ENCODE measurements around the gene ROR1.

ROR1 gene

DNA sequence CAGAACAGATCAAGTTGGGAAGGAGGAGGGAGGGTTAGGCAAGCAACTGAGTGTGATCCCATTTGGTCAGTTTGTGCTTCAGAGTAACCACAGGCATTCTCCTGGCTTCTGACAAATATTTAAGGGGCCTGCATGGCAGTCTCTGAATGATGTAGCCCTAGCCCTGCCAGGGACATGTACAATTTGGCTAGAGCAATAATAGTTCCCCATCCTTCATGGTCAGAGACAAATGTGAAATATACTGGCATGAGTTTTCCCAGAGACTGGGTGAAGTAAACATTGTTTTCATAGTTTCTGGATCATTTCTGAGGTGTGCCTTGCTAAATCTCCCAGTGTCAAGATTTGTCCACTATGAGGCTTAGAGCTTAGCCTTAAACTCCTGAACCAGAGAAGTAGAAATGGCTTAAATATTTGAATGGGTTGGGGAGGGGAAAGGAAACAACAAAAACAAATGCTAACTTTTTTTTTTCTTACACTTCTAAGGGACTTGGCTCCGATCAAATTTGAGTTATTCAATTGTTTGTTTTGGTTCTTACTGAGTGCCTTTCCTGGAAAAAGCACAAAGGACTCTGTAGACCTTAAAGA is 387.6 kb downstream of the ROR1 start:
- no peak for DNase-seq

DNA sequence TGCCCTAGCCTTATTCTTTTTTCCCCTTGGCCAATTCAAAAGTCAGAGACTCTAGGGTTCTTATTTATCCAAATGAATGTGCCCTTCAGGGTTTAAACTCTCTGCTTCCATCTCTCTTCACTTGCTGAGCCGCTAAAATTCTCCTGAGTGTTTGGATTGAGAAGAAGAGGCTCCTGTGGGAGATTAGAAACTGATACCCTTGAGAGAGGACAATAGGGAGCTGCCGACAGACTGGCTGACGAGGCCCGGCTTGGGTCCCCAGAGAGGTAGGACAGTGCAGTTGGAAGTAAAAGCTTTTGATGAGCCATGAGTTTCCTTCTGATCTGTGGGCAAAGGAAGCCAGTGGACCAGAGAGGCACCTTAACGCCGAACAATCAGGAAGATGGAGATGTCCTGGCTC is 388.3 kb downstream of the ROR1 start:
- DNase-seq = no peak

DNA sequence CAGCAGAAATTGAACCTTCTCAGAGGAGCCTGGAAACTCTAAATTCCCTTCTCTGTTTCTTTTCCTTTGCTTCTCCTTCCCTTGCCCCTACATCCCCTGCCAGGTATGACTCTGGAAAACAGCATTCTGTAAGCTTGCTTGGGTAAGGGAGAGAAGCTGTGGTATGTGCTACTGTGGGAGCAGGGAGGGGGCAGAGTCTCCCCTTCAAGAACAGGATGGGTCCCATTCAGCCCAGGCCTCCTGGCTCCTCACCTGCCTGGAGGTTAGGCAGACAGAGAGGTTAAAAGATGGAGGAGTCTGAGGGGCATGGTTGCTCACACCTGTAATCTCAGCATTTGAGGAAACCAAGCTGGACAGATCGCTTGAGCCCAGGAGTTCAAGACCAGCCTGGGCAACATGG is 389.0 kb downstream of the ROR1 start:
- DNase-seq = no peak

DNA sequence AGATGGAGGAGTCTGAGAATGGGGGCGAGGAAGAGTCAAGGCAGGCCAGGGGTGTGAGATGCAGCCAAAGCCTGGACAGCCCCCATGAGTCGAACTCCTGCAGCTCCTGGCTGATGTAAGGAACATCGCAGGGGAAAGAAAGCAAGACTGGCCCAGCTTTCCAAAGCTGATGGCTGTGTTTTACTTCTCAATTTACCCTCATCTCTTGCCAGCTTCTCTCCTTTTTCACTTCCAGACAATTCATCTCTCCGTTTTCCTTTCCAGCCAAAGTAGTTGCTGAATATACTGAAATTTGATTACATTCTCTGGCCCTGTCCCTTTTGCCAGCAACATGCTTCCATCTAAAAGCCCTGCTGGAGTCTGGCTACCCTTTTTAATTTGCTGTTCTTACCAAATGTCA is 389.6 kb downstream of the ROR1 start:
- no peak for DNase-seq

DNA sequence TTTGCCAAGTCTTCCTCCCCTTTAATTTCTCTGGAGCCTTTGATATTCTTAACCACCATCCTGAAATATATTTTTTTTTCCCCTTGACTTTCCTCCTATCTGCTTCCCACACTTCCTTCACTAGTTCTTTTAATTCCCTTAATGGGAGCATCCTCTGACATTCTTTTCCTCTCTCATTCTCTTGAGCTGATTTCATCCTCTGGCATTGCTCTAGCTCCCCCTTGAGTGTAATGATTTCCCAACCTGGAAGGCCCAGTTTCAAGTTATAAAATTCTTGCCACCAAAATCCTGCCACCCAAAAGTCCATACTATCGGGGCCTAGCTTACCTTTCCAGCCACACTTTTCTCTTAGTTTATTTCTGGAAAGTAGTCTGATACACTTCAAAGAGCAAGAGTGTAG is 390.2 kb downstream of the ROR1 start:
- no peak for DNase-seq

DNA sequence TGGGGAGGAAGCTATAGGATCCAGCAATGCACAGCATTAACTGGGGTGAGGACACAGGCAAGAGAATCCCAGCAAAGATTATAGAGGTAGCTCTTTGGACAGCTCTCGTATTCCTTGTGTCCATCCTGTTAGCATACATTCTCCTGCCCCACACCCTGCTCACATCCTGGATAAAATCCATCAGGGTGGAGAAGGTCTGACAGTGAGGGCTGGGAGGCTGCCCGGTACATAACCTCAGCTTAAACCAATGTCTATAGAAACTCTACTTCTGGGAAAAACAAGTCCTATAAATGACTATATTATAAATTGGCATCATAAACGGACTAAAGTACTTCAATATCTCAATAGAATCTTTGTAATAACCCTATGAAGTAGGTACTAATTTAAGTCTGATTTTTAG is 392.8 kb downstream of the ROR1 start:
- DNase-seq = no peak

DNA sequence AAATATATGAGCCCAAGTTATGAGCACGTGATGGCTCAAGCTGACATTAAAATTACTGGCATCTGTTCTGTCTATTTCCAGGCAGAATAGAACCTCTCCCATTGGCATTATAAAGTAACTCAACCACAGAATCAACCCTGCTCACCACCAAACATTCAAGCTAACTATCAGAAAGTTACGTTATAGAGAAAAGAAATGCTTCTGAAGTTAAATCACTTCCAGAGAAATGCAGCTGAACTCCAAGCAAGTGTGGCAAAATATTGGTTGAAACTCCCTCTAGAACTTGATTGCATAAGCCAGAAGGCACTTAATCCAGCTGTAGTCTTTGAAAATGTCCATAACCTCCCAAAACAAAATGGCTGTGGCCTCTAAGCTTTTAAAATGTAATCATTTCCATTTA is 393.4 kb downstream of the ROR1 start:
- no peak for DNase-seq

DNA sequence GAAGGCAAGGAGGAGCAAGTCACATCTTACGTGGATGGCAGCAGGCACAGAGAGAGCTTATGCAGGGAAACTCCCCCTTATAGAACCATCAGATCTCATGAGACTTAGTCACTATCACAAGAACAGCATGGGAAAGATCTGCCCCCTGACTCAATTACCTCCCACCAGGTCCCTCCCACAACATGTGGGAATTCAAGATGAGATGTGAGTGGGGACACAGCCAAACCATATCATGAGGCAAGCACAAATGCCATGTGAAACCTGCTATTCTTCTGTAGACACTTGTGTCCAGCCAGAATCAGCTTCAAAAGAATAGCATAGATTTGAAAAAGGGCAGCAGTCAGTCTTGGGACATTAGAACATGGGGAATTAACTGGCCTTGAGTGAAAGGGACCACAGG is 397.4 kb downstream of the ROR1 start:
- DNase-seq = no peak

DNA sequence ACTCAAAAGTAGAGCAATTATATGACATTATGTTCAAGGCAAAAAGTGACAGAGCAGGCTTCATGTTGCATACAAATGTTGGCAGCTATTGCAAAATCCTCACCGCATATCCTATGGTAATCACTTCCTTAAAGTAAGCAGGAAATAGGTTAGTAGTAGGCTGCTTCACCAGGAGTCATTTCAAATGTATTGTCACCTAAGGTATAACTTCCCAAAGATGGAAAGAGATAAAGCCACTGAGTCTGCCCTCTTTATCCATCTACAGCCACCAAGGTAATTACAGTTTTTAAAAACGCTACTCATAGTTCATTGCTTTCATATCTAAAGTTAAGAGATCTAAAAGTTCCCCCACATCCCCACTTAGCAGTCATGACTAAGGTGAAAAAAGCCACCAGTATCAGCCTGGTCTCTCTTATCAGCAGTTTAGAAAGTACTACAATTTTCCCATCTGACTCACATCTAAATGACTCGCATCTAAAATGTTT is 398.0 kb downstream of the ROR1 start:
- no peak for DNase-seq

DNA sequence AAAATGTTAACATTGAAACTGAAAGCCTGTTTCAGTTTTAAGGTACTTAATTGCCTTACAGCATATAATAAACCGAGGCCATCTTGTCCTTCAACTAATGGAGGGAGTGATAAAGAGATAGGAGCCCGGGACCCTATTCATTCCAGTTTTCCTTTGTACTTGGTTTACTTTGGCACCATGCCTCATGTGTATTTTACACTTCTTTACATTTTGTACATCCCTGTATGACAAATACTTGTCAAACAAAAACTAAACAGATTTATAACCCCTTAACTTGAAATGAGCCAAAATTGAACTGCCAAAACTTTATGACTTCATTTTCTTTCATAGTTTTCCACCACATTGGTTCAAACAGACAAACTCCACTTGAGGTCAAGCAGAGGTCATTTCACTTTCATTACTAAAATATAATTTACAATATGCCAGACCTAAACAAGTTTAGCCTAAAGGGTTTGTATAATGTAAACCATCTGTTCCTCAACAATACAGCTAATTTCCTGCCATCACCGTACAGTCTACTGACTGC is 398.7 kb downstream of the ROR1 start:
- no peak for DNase-seq

DNA sequence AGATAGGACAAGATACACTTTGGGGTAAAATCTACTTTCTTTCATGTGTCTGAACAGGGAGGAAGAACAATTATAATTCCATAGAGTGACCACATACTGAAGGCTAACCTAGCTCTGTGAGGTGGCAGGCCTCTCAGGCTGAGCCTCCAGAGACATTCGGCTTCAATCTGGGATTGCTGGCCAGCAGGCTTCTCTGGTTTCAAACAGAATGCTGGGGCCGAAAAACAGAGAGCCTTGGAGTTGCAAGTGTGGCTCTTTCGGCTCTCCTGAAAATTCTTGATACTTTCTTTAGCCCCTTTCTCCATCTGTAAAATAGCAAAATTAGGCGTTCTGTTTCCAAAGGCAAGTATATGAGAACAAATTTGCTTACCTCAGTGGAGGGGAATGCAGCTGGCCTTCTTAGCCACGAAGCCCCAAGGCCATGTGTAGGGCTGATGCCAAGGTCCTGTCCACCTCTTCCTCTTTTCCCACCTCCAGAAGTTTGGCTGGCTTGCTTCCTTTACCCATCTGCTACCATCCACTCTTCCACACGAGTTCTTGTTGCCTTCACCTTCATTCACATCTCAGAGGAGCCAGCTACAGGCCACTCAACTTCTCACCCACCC is 399.6 kb downstream of the ROR1 start:
- no peak for DNase-seq

DNA sequence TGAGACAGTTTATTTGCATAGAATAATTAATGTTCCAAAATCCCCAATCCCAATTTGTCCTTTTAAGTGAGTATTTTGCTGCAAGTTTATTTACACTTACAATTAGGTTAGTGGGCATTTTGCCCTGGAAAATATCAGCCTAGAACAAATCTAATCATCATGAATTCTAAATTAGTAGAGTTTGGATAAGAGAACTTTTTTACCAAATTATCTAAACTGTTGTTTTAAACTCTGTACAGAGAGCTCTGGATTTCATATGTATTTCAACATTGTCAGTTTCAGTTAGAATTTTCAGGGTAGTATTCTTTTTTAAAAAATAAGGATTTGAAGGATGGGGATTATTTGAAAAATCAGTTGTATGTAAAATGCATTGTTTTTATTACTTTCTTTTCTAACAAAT is 401.8 kb downstream of the ROR1 start:
- DNase-seq = no peak

DNA sequence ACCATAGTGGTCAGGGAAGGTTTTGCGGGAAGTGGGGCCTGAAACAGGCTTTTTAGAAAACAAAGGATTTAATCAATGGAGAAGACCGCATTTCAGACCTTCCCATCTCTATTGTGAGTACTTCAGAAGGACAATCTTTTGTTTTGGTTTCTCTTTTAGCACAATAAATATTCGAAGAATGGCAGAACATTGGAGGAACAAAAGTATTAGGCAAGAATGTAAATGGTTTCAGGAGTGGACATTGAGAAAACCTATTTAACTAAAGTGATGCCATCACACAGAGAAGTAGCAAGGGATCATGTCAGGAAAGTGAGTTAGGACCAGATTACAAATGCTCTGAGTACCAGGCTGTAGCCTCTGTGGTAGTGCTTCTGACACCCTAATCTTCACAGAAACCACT is 402.8 kb downstream of the ROR1 start:
- DNase-seq = no peak

DNA sequence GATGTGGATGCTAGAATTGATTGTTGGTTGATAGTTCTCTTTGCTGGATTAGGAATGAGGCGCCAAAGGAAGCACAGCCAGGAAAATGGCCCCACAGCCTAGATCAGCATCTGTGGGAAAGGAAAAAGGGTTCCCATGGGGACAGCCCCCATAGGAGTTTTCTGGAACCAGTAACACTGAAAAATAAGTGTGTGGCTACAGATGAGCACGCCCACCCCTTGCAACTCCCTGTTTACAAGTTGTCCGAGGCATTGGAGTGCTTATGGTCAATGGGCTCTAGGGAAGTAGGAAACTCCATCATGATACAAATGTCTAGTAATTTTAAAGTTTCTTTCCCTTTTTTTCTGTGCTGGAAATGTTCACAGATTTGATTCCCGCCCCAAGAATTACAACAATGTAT is 405.8 kb downstream of the ROR1 start:
- DNase-seq = no peak

DNA sequence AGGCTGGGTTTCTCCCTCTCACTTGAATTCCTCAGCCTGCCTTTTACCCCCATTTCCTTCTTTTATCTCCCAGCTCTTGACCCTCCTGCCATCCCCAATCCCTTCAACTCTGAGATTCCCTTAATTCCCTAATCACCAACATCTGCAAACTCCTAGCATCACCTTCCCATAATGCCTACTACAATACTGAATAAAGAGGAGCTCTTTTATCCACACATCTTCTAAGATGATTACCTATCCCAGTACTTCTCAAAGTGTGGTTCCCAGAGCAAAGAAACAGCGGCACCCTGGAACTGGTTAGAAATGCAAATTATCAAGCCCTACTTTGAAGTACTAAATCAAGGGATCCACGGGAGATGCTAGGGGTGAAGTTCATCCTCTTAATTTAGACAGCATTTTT is 408.4 kb downstream of the ROR1 start:
- DNase-seq = no peak

DNA sequence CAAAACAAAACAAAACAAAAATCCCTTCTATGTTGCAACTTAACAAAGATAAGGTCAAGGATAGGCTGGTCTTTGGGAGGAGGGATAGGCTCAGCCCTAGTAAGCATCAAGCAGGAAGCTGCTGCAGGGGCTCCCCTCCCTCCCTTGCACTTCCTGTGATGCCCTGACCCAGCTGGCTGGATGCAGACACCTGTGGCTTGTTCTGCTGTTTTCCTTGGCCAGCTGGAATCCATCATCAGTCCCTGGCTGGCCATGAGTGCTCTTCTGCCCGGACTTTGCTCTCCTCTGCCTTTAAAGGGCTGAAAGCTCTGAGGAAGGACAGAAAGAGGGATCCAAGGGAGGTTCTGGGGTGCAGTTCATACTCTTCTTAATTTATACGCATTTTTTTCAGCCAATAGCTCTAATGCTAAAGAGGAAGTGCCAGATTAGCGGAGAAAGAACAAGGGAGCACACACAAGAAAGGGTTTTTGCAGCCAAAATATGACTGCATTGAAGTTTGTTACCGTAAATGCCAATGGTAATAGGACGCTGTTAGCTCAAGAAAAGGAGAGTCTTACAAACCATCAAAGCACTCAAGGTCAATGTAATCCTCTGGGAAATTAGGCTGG is 409.7 kb downstream of the ROR1 start:
- no peak for DNase-seq

DNA sequence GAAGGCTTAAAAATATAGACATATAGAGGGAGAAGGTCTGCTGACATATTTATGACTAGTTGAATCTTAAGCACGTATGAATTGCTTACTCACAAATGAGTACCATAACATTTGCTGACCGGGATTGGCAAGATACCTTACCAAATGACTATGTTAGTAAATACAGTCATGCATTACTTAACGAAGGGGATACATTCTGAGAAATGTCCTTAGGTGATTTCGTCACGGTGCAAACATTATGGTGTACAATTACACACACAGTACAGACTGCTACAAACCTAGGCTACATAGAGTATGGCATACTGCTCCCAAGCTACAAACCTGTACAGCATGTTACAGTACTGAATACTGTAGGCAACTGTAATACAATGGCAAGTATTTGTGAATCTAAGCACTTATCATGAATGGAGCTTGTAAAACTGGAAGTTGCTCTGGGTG is 410.2 kb downstream of the ROR1 start:
- DNase-seq = no peak

DNA sequence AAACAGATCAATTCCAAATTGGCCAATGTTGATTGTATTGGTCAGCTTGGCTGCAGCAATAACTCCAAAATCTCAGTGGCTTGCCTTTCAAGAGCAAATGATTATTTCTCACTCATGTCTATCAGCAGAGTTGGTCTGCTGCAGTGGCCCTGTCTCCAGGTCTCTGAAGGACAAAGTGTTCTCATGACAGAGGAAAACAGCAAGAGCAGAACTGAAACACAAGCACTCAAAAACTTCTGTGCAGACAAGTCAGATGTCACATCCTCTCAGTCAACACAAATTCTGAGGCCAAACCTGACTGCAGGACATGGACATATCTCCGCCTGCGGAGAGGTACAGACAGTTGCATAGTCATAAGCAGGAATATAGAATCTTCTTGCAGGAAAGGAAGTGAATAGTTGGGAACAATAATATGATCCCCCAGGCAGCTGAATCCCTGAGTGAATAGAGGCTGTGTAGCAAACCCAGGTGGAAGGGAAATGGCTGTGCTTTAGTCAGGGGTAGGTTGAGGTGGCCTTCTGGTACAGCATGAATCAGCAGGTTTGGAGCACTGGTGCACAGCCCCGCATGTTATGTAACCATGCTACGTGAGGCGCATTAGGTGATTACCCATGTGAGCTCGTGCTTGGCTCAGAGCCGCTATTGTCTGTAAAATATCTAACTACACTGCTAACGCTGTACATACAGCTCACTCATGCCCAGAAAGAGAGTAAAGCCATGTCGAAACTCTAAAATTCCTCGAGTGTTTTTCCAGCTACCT is 412.5 kb downstream of the ROR1 start:
- DNase-seq = no peak

DNA sequence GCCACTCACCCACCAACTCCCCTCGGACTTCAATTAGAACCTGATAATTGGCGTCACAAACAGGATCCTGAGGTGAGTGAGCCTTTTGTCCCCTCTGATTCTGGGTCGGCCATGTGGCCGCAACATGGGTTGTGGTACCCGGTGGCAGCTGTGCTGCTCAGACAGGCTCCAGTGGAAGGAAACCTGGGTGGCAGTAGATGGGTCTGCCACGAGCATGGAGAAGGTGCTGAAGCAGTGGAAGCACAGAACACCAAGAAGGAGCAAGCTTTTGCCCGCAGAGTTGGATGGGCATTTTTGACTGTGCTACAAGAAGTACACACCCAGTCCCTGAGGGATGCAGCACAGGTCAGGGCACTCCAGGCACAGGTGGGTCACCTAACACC is 413.1 kb downstream of the ROR1 start:
- no peak for DNase-seq

DNA sequence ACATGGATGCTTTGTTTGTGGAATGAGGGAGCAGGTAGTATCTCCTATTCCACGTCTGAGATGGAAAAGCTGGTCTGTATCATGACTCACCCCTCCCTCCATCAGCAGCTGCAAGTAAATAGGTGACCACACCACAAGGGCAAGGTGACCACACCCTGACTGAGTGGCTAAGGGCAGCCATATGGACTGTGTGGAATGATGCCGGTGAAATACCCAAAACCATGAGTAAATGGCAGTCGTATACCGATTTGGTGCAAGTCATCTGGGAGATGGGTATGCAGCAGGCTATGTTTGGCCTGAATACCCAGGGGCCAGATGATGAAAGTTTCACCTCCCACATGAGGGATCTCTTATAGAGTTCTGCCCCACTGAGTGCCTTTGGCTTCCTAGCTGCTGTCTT is 413.8 kb downstream of the ROR1 start:
- DNase-seq = no peak

DNA sequence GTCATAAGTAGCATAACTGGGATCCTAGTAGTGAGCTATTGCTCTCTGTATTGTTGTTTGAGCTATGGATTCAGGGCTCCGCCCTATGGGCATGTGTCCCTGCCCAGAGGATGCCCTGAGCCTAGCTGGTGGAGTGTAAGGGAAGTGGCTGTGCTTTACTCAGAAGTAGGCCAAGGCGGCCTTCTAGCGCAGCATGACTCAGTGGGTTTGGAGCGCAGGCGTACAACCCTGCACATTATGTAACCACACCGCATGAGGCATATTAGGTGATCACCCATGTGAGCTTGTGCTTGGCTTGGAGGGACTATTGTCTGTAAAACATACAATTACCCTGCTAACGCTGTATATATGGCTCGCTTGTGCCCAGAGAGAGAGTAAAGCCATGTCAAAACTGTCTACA is 418.5 kb downstream of the ROR1 start:
- DNase-seq = no peak

DNA sequence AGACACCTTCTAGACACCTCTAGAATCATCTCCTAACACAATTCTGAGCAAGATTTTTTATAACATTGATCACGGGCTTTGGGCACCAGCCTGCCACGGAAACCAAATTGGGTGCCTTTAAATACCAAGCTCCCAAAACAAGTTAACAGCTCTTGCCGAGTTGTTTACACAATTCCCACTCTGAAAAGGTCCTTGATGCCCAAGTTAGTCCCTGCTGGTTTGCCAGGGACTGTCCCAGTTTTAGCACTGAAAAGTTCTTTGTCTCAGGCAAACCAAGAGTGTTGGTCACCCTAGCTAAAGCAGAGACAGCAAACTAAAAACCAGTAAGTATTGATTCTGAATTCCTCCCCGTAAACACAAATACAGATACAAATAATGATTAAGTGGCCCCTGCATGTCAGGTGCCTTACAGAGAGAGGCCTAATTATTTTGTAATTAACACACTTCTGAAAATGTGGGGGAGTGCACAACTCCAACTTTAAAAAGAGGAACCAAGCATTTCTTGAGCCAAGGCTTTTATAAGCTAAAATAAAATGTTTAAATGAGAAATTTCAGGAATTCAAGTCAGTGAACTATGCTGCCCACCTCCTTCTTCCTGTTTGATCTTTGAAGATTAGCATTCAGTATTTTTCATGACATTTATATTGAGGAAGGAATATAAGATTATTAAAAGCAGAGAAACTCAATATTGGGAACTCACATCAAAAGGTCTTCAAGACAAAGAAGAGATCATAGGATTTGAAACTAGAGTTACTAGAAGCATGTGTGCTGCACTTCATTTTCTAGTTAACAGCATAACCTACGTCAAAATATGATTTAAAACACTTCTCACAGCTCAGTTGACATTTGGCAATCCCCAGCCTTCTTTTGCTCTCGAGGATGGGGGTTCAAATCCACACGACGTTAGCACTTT is 420.6 kb downstream of the ROR1 start:
- no peak for DNase-seq

DNA sequence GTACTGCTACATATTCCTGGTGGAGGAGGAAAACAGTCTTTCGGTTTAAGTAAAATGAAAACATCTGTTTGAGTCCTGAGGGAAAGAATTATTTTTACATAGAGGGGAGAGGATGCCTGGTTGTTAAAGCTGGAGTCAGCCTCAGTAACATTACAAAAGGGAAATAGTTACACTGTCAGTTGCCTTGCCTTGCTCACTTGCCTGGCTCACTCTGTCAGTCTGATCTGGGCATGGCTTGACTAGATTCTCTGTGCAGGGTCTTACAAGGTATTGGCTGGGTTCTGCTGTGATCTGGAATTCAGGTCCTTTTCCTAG is 421.2 kb downstream of the ROR1 start:
- DNase-seq = no peak
